Measurements from ENCODE around the gene CMTM5.

CMTM5 gene

GRCh38 chr14:23381871-23382270 lies 5.0 kb downstream of the CMTM5 start:
- peak; percentile 41 for DNase-seq (ENCODE audit: low read depth)
- TF ChIP-seq, protein P1, sequence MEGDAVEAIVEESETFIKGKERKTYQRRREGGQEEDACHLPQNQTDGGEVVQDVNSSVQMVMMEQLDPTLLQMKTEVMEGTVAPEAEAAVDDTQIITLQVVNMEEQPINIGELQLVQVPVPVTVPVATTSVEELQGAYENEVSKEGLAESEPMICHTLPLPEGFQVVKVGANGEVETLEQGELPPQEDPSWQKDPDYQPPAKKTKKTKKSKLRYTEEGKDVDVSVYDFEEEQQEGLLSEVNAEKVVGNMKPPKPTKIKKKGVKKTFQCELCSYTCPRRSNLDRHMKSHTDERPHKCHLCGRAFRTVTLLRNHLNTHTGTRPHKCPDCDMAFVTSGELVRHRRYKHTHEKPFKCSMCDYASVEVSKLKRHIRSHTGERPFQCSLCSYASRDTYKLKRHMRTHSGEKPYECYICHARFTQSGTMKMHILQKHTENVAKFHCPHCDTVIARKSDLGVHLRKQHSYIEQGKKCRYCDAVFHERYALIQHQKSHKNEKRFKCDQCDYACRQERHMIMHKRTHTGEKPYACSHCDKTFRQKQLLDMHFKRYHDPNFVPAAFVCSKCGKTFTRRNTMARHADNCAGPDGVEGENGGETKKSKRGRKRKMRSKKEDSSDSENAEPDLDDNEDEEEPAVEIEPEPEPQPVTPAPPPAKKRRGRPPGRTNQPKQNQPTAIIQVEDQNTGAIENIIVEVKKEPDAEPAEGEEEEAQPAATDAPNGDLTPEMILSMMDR (IDR thresholded peaks at IDR 0.05; ENCODE audit: low read depth, low read length): no peak
- TF ChIP-seq, protein P2, sequence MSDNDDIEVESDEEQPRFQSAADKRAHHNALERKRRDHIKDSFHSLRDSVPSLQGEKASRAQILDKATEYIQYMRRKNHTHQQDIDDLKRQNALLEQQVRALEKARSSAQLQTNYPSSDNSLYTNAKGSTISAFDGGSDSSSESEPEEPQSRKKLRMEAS (IDR thresholded peaks at IDR 0.05; ENCODE audit: low read depth, low read length): no peak
- TF ChIP-seq MYC (IDR thresholded peaks at IDR 0.05; ENCODE audit: low read depth, low read length) (no peak), POLR2A (IDR thresholded peaks at IDR 0.05; ENCODE audit: extremely low read depth, insufficient read length) (no peak)
- no peak overlapping the region for H3K4me3 ChIP-seq (ENCODE audit: low read depth, low read length)

DNA sequence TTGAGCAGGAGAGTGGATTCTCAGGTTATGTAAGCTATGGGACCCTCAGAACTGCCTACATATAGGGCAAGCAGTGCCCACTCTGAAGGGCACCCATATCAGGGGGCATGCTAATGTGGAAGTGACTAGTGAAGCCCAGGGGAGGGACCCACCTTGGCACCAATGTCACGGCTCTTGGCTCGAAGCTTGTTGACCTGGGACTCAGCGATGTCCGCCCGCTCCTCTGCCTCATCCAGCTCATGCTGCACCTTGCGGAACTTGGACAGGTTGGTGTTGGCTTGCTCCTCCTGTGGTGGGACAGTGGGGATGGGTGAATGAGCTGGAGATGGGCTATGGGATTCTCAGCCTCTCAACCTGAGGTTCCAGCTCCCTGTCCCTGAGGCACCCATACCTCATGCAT lies 5.4 kb downstream of the CMTM5 start:
- H3K4me3 ChIP-seq (ENCODE audit: low read depth, low read length): no peak overlapping the region
- TF ChIP-seq MYC (IDR thresholded peaks at IDR 0.05; ENCODE audit: low read depth, low read length) (no peak), POLR2A (IDR thresholded peaks at IDR 0.05; ENCODE audit: extremely low read depth, insufficient read length) (no peak)
- TF ChIP-seq, protein P2 (IDR thresholded peaks at IDR 0.05; ENCODE audit: low read depth, low read length): no peak
- TF ChIP-seq, protein P1 (IDR thresholded peaks at IDR 0.05; ENCODE audit: low read depth, low read length): no peak
- no peak for DNase-seq (ENCODE audit: low read depth)

DNA sequence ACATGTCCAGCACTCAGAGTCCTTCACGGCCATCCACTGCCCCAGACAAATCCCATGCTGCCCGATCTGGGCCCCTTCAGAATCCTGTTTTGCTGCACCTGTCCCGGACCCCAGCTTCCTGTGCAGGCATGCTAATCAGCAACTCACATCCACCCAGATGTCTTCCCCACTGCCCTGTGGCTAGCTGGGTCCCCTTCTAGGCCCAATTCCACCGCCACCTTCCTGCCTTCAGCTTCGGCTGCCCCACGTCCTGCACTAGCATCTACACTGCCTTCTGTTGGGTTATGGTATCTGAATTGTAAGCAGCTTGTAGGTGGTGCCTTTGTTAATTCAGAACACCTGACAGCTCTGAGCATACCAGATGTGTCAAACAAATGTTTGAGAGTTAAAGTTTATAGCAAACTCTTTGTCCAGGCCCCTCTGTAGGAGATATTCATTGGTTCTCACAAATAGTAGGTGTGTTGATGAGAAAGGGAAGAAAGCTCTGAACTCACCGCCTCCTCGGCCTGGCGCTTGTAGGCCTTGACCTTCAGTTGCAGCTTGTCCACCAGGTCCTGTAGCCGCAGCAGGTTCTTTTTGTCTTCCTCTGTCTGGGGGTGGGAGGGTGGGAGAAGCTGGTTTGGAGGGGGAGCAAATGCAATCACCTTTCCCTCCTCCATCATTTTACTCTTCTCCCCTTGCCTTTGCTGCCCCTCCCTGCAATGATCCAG lies 6.0 kb downstream of the CMTM5 start:
- no peak overlapping the region for H3K4me3 ChIP-seq (ENCODE audit: low read depth, low read length)
- TF ChIP-seq, protein P1 (IDR thresholded peaks at IDR 0.05; ENCODE audit: low read depth, low read length): no peak
- no peak for TF ChIP-seq MYC (IDR thresholded peaks at IDR 0.05; ENCODE audit: low read depth, low read length)
- no peak for TF ChIP-seq POLR2A (IDR thresholded peaks at IDR 0.05; ENCODE audit: extremely low read depth, insufficient read length)
- TF ChIP-seq, protein P2 (IDR thresholded peaks at IDR 0.05; ENCODE audit: low read depth, low read length): no peak
- no peak for DNase-seq (ENCODE audit: low read depth)

GRCh38 chr14:23384364-23385080 lies 7.7 kb downstream of the CMTM5 start:
- H3K4me3 ChIP-seq (ENCODE audit: low read depth, low read length): no peak overlapping the region
- no peak for DNase-seq (ENCODE audit: low read depth)
- no peak for TF ChIP-seq MYC (IDR thresholded peaks at IDR 0.05; ENCODE audit: low read depth, low read length)
- TF ChIP-seq POLR2A (IDR thresholded peaks at IDR 0.05; ENCODE audit: extremely low read depth, insufficient read length): no peak
- TF ChIP-seq, protein P1 (IDR thresholded peaks at IDR 0.05; ENCODE audit: low read depth, low read length): no peak
- TF ChIP-seq, protein P2 (IDR thresholded peaks at IDR 0.05; ENCODE audit: low read depth, low read length): no peak

DNA sequence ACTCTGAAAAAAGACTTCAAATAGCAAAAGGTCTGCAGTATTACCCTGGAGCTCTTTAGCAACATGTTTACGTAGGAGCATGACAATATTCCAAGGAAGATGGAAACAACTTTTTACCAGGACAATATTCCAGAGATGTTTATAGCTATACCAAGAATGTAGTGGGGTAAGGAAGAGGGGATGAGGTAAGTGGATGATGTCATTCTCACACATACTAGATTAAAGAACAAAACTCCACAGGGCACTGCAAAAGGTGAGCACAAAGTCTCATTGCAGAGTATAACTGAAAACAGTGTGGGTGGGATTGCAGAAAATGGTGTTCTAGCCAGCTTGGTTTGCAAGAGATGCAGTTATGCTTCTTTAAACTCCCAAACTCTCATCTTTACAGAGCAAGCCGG lies 8.4 kb downstream of the CMTM5 start:
- no peak overlapping the region for H3K4me3 ChIP-seq (ENCODE audit: low read depth, low read length)
- TF ChIP-seq MYC (IDR thresholded peaks at IDR 0.05; ENCODE audit: low read depth, low read length) (no peak), POLR2A (IDR thresholded peaks at IDR 0.05; ENCODE audit: extremely low read depth, insufficient read length) (no peak)
- TF ChIP-seq, protein P2 (IDR thresholded peaks at IDR 0.05; ENCODE audit: low read depth, low read length): no peak
- TF ChIP-seq, protein P1 (IDR thresholded peaks at IDR 0.05; ENCODE audit: low read depth, low read length): no peak

More for the DNA sequence above, 8.4 kb downstream of the CMTM5 start:
- DNase-seq (ENCODE audit: low read depth): no peak
